K562 (cell line): Measurements from ENCODE around the gene NTRK2. TPM values are rescaled to one million over a fixed set of nuclear protein-coding genes. Genes with fewer than 3 reads are reported as not detected.

ENCODE experiments used
- ATAC-seq: fragments of 200-7000 bp; cut with Tn5 transposase; 3 replicates; pipeline ENCODE4 v1.9.1; 2020; ENCODE audit warnings: moderate library complexity
- BruUV-seq: library from RNA; stranded (reverse); fragments of 400-500 nt; replicated peaks from 2 replicates; lab custom pipeline; 2021; lab: Mats Ljungman, UMichigan
- CTCF ChIA-PET: fragments of 300-600 bp; formaldehyde crosslinking; extraction: SDS; loops from one replicate; lab custom pipeline; 2021; ENCODE audit warnings: low intra/inter-chr PET ratio; lab: Yijun Ruan, JAX
- POLR2A ChIA-PET: fragments of 300-600, 350-650 bp; sonication (Branson Sonifier 250); formaldehyde crosslinking; extraction: SDS; loops from one replicate; lab custom pipeline; 2021; ENCODE audit warnings: antibody characterized with exemption, inconsistent platforms; lab: Yijun Ruan, JAX
- DNase-seq, 4 experiments: peaks; one replicate each; pipeline versions ENCODE4 v3.0.0 to v3.0.0-alpha.2; 2011 to 2018; ENCODE audit warnings: low spot score in 3 of 4, mixed read lengths in 3 of 4; ENCODE audit errors: extremely low read depth in 1 of 4
- FAIRE-seq: peaks from 2 replicates; lab custom pipeline; 2011; peaks lifted over from hg19 to GRCh38; lab: Jason Lieb, UNC
- H2AFZ ChIP-seq: 2 replicates; pipeline ENCODE4 v1.6.0; 2011; ENCODE audit warnings: low read depth, low read length, control low read depth, inconsistent platforms
- H3K27ac ChIP-seq: fragments of 200-600 bp; 3 replicates; pipeline ENCODE4 v1.8.0; 2011; ENCODE audit warnings: low read depth, mild to moderate bottlenecking, control low read depth, inconsistent platforms, low read length, moderate library complexity, mixed read lengths; ENCODE audit errors: extremely low read depth
- H3K27me3 ChIP-seq, 2 experiments: fragments of 300-600 bp in 1 of 2; 2 replicates in 1 of 2; 3 replicates in 1 of 2; pipeline versions ENCODE4 v1.6.0 to v1.8.0; 2011; ENCODE audit warnings: inconsistent platforms in 2 of 2, low read length in 2 of 2, mild to moderate bottlenecking in 1 of 2, mixed read lengths in 1 of 2, moderate library complexity in 1 of 2; ENCODE audit not compliant: control insufficient read depth in 2 of 2, insufficient read depth in 2 of 2
- H3K36me3 ChIP-seq: fragments of 300-600 bp; 3 replicates; pipeline ENCODE4 v1.8.0; 2011; ENCODE audit warnings: mild to moderate bottlenecking, low read length, inconsistent platforms; ENCODE audit not compliant: control insufficient read depth, insufficient read depth
- H3K4me1 ChIP-seq, 2 experiments: fragments of 200-600 bp in 1 of 2; replicated peaks in 1 of 2; 2 replicates in 1 of 2; 3 replicates in 1 of 2; pipeline versions ENCODE4 v1.5.1 to v1.8.0; 2011; ENCODE audit warnings: inconsistent platforms in 2 of 2, low read length in 2 of 2, mild to moderate bottlenecking in 1 of 2, mixed read lengths in 1 of 2, moderate library complexity in 1 of 2; ENCODE audit not compliant: control insufficient read depth in 2 of 2, insufficient read depth in 2 of 2
- H3K4me2 ChIP-seq: 2 replicates; pipeline ENCODE4 v1.6.1; 2011; ENCODE audit warnings: low read length, control low read depth, inconsistent platforms, mixed read lengths; ENCODE audit not compliant: insufficient read depth
- H3K4me3 ChIP-seq: fragments of 200-600 bp; sonication (generic), shearing (Covaris generic); 2 replicates; pipeline ENCODE4 v1.5.1; 2016; ENCODE audit warnings: control low read depth, inconsistent platforms
- H3K79me2 ChIP-seq: fragments of 200-600 bp; 3 replicates; pipeline ENCODE4 v1.8.0; 2011; ENCODE audit warnings: low read length, inconsistent platforms; ENCODE audit not compliant: control insufficient read depth, insufficient read depth
- H3K9ac ChIP-seq, 2 experiments: 2 replicates each; pipeline versions ENCODE4 v1.6.0 to v1.6.1; 2011; ENCODE audit warnings: low read depth in 2 of 2, low read length in 2 of 2, control low read depth in 1 of 2, inconsistent platforms in 1 of 2, mild to moderate bottlenecking in 1 of 2, mixed read lengths in 1 of 2; ENCODE audit not compliant: insufficient read depth in 1 of 2
- H3K9me1 ChIP-seq: one replicate; pipeline ENCODE4 v1.6.0; 2011; ENCODE audit warnings: inconsistent platforms, mild to moderate bottlenecking, low read length, moderate library complexity; ENCODE audit not compliant: control insufficient read depth, insufficient read depth
- H3K9me3 ChIP-seq: replicated peaks from 2 replicates; pipeline ENCODE4 v1.5.1; 2011; ENCODE audit warnings: low read depth, low read length, inconsistent platforms; ENCODE audit not compliant: control insufficient read depth, insufficient read depth
- H4K20me1 ChIP-seq: replicated peaks from 2 replicates; pipeline ENCODE4 v1.6.1; 2011; ENCODE audit warnings: low read length, inconsistent platforms, mixed read lengths; ENCODE audit not compliant: control insufficient read depth, insufficient read depth
- WGBS: fragments of 100-300 bp; shearing (Covaris generic); methylation state at CpG from one replicate; pipeline ENCODE4 v1.1.6; 2016; ENCODE audit warnings: low coverage, mixed read lengths; ENCODE audit not compliant: insufficient coverage; ENCODE audit errors: missing lambda C conversion rate; 5-methylcytosine and 5-hydroxymethylcytosine counted together
- in situ Hi-C: fragments of 300-500 bp; cut with MboI; formaldehyde crosslinking; loops from 4 replicates; pipeline ENCODE4 v1.15.0; 2018; ENCODE audit warnings: inconsistent platforms, mixed read lengths
- intact Hi-C: fragments of 100-400 bp; cut with micrococcal nuclease; formaldehyde crosslinking; loops from 2 replicates; pipeline ENCODE4 v1.14.2; 2022
- polyA plus RNA-seq, 8 experiments: library from polyadenylated mRNA; depleted of rRNA in 4 of 8; stranded (reverse) in 5 of 8; unstranded in 3 of 8; fragments of >200 nt; fragmentation: Nextera tagmentation in 2 of 8; fragmentation: Illumina TruSeq in 1 of 8; extraction: Ambion mirVana in 2 of 8; extraction: Trizol in 1 of 8; gene quantifications; 2 replicates each; pipeline versions ENCODE4 v1.2.1 to v1.2.3, GENCODE V29; 2011 to 2014; ENCODE audit warnings: inconsistent platforms in 1 of 8, missing spikeins in 1 of 8
- total RNA-seq, 7 experiments: library from RNA; depleted of rRNA in 6 of 7; stranded (reverse); fragments of >200 nt in 6 of 7; fragmentation: Illumina TruSeq in 2 of 7; extraction: Trizol in 2 of 7; gene quantifications; 2 replicates each; pipeline versions ENCODE4 v1.2.1 to v1.2.3, GENCODE V29; 2011 to 2021; ENCODE audit warnings: low replicate concordance in 1 of 7
- TF ChIP-seq, protein P1 (sequence below): fragments of 200-600 bp; sonication (generic); IDR thresholded peaks from one replicate; pipeline ENCODE4 v1.6.1; 2012; ENCODE audit warnings: mild to moderate bottlenecking, low read depth, low read length, inconsistent platforms
- TF ChIP-seq, protein P2 (sequence below), 3 experiments: IDR thresholded peaks in 2 of 3; conservative IDR thresholded peaks in 1 of 3; 2 replicates each; pipeline ENCODE4 v1.5.1; 2011 to 2012; ENCODE audit warnings: low read length in 3 of 3, mild to moderate bottlenecking in 3 of 3, control low read depth in 2 of 3, improper control_type of control experiment in 1 of 3, inconsistent platforms in 1 of 3, low read depth in 1 of 3, mixed read lengths in 1 of 3, moderate library complexity in 1 of 3; ENCODE audit not compliant: insufficient read depth in 2 of 3

The NTRK2 gene
- total and polyA plus RNA-seq, 9 of the 15 experiments (the other 6 are each of a cell fraction or from before 2014, with no cell fraction given), result not detected

DNA sequence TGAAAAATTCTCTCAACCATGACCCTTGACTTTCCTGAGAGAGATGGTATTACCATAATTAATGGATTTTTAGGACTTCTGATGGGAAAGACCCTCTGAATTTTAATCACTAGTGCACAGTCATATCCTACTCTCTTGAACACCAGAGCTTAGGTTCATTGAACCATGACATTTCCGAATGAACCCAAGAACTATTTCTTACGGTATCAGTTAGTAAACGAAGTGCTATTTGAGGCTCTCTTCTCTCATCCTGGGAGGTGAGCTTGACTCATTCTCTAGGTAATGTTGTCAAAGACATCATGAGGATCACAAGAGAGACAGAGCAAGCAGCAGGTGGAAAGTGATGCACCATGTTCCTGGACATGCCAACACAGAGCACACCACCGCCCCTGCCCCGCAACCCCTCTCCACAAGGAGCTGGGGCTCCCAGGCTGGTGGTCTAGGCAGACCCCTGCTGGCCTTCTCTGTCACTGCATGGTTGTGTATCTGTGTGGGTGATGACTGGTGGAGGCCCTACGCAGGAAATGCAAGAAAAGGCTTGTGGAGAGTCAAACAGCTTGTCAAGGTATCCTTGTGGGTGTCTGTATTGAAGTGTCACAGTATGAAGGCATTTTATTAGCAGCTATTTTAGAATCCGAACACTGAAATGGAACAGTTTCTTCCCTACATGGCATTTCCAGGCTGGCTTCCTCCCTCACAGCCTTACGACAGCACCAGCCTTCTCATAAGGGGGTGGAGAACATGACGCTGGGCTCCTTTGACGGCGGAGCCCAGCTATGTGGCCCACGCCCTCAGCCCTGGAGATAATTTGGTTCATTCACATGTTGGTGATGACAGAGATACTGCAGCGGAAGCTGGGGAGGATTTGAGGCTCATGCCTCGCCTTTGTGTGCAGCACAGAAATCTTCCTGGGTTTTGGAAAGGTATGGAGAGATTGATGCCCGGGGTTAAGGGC is 297.6 kb downstream of the NTRK2 start:
- Histone ChIP-seq H3K9ac (no peak overlapping the region), H3K36me3 (no peaks in the 10 kb centered on the region), H3K27ac (no peak overlapping the region), H3K4me2 (no peak overlapping the region), H3K27me3 (no peaks in the 10 kb centered on the region), H3K79me2 (no peaks in the 10 kb centered on the region), H3K9me1 (no peaks in the 10 kb centered on the region), H4K20me1 (no peaks in the 10 kb centered on the region), H3K9me3 (no peaks in the 10 kb centered on the region), H3K4me1 (no peaks in the 10 kb centered on the region), H2AFZ (no peak overlapping the region), H3K4me3 (no peak overlapping the region)
- WGBS, result under 1% methylated on average over 11 of the region's 15 CpGs
- POLR2A ChIA-PET, result no interaction called here
- DNase-seq, result peak in 1 of 4 experiments; percentile 12
- FAIRE-seq, result no peak
- 0 out of 3 replicates have a peak, but pooled peaks have one; percentile 32 for ATAC-seq
- TF ChIP-seq, protein P1, sequence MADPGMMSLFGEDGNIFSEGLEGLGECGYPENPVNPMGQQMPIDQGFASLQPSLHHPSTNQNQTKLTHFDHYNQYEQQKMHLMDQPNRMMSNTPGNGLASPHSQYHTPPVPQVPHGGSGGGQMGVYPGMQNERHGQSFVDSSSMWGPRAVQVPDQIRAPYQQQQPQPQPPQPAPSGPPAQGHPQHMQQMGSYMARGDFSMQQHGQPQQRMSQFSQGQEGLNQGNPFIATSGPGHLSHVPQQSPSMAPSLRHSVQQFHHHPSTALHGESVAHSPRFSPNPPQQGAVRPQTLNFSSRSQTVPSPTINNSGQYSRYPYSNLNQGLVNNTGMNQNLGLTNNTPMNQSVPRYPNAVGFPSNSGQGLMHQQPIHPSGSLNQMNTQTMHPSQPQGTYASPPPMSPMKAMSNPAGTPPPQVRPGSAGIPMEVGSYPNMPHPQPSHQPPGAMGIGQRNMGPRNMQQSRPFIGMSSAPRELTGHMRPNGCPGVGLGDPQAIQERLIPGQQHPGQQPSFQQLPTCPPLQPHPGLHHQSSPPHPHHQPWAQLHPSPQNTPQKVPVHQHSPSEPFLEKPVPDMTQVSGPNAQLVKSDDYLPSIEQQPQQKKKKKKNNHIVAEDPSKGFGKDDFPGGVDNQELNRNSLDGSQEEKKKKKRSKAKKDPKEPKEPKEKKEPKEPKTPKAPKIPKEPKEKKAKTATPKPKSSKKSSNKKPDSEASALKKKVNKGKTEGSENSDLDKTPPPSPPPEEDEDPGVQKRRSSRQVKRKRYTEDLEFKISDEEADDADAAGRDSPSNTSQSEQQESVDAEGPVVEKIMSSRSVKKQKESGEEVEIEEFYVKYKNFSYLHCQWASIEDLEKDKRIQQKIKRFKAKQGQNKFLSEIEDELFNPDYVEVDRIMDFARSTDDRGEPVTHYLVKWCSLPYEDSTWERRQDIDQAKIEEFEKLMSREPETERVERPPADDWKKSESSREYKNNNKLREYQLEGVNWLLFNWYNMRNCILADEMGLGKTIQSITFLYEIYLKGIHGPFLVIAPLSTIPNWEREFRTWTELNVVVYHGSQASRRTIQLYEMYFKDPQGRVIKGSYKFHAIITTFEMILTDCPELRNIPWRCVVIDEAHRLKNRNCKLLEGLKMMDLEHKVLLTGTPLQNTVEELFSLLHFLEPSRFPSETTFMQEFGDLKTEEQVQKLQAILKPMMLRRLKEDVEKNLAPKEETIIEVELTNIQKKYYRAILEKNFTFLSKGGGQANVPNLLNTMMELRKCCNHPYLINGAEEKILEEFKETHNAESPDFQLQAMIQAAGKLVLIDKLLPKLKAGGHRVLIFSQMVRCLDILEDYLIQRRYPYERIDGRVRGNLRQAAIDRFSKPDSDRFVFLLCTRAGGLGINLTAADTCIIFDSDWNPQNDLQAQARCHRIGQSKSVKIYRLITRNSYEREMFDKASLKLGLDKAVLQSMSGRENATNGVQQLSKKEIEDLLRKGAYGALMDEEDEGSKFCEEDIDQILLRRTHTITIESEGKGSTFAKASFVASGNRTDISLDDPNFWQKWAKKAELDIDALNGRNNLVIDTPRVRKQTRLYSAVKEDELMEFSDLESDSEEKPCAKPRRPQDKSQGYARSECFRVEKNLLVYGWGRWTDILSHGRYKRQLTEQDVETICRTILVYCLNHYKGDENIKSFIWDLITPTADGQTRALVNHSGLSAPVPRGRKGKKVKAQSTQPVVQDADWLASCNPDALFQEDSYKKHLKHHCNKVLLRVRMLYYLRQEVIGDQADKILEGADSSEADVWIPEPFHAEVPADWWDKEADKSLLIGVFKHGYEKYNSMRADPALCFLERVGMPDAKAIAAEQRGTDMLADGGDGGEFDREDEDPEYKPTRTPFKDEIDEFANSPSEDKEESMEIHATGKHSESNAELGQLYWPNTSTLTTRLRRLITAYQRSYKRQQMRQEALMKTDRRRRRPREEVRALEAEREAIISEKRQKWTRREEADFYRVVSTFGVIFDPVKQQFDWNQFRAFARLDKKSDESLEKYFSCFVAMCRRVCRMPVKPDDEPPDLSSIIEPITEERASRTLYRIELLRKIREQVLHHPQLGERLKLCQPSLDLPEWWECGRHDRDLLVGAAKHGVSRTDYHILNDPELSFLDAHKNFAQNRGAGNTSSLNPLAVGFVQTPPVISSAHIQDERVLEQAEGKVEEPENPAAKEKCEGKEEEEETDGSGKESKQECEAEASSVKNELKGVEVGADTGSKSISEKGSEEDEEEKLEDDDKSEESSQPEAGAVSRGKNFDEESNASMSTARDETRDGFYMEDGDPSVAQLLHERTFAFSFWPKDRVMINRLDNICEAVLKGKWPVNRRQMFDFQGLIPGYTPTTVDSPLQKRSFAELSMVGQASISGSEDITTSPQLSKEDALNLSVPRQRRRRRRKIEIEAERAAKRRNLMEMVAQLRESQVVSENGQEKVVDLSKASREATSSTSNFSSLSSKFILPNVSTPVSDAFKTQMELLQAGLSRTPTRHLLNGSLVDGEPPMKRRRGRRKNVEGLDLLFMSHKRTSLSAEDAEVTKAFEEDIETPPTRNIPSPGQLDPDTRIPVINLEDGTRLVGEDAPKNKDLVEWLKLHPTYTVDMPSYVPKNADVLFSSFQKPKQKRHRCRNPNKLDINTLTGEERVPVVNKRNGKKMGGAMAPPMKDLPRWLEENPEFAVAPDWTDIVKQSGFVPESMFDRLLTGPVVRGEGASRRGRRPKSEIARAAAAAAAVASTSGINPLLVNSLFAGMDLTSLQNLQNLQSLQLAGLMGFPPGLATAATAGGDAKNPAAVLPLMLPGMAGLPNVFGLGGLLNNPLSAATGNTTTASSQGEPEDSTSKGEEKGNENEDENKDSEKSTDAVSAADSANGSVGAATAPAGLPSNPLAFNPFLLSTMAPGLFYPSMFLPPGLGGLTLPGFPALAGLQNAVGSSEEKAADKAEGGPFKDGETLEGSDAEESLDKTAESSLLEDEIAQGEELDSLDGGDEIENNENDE, result no peak
- TF ChIP-seq, protein P2, sequence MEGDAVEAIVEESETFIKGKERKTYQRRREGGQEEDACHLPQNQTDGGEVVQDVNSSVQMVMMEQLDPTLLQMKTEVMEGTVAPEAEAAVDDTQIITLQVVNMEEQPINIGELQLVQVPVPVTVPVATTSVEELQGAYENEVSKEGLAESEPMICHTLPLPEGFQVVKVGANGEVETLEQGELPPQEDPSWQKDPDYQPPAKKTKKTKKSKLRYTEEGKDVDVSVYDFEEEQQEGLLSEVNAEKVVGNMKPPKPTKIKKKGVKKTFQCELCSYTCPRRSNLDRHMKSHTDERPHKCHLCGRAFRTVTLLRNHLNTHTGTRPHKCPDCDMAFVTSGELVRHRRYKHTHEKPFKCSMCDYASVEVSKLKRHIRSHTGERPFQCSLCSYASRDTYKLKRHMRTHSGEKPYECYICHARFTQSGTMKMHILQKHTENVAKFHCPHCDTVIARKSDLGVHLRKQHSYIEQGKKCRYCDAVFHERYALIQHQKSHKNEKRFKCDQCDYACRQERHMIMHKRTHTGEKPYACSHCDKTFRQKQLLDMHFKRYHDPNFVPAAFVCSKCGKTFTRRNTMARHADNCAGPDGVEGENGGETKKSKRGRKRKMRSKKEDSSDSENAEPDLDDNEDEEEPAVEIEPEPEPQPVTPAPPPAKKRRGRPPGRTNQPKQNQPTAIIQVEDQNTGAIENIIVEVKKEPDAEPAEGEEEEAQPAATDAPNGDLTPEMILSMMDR (IDR thresholded peaks at IDR 0.05 in 2 of 3, conservative IDR thresholded peaks at IDR 0.05 in 1 of 3; ENCODE audit: insufficient read depth in 2 of 3, low read depth in 1 of 3, low read length in 3 of 3), result 0 out of 6 replicates have a peak, but pooled peaks of 1 of the 3 experiments have one; percentile 10
- in situ Hi-C loops, result loop anchor here (25.0 kb wide), 1 partner anchor 555 kb away; no protein-coding TSS in a partner anchor
- intact Hi-C loops, result no loop called here
- BruUV-seq, result no TSS peak
- CTCF ChIA-PET, result no interaction called here
